Transverse colon (tissue), 4 donors: ENCODE measurements around the gene TMIGD1. TPM values are rescaled to one million over a fixed set of nuclear protein-coding genes. Genes with fewer than 3 reads are reported as not detected.

Experiments used
- DNase-seq: peaks from one replicate; pipeline ENCODE4 v3.0.0-alpha.2; 2019
- H3K27ac ChIP-seq, 4 donors: fragments of 200-600 bp; sonication (generic); 2 replicates each; pipeline ENCODE4 v1.5.1; 2016 to 2018; ENCODE audit warnings: inconsistent platforms in 4 of 4
- H3K27me3 ChIP-seq: fragments of 200-600 bp; sonication (generic); 2 replicates; pipeline ENCODE4 v1.5.1; 2017; ENCODE audit warnings: inconsistent platforms
- H3K36me3 ChIP-seq, 4 donors: fragments of 200-600 bp; sonication (generic); 2 replicates each; pipeline ENCODE4 v1.5.1; 2017 to 2019; ENCODE audit warnings: inconsistent platforms in 4 of 4
- H3K4me1 ChIP-seq, 4 donors: fragments of 200-600 bp; sonication (generic); 2 replicates each; pipeline ENCODE4 v1.5.1; 2017 to 2020; ENCODE audit warnings: inconsistent platforms in 4 of 4
- H3K4me3 ChIP-seq, 4 donors: fragments of 200-600 bp; sonication (generic); 1 replicate in 1 of 4; 2 replicates in 3 of 4; pipeline versions ENCODE4 v1.5.1 to v1.6.1; 2017 to 2019; ENCODE audit warnings: inconsistent platforms in 4 of 4
- H3K9me3 ChIP-seq, 2 donors: fragments of 200-600 bp; sonication (generic); 2 replicates each; pipeline ENCODE4 v1.5.1; 2017 to 2019; ENCODE audit warnings: inconsistent platforms in 2 of 2
- EP300 ChIP-seq: sonication (generic); formaldehyde crosslinking; IDR thresholded peaks from one replicate; pipeline ENCODE4 v1.6.1; 2017; ENCODE audit warnings: antibody characterized with exemption, low read depth
- POLR2A ChIP-seq: fragments of 450-650 bp; IDR thresholded peaks from one replicate; pipeline ENCODE4 v1.6.1; 2016; ENCODE audit warnings: antibody characterized with exemption, mild to moderate bottlenecking, moderate library complexity
- POLR2AphosphoS5 ChIP-seq, 3 donors: sonication (generic); formaldehyde crosslinking; IDR thresholded peaks; one replicate each; pipeline ENCODE4 v1.6.1; 2016; ENCODE audit warnings: antibody characterized with exemption in 3 of 3
- WGBS, 2 donors: methylation state at CpG; one replicate each; pipeline ENCODE4 v1.1.5; 2018; ENCODE audit warnings: low coverage in 1 of 2; 5-methylcytosine and 5-hydroxymethylcytosine counted together
- in situ Hi-C, 4 donors: fragments of 200-750 bp; cut with MboI; loops; one replicate each; pipeline versions ENCODE4 v1.15.0 to v1.15.1; 2017; ENCODE audit warnings: low sequenced_read_pairs in 3 of 4, low pct_ligation_motif_present in 1 of 4, low pct_unique_long_range_greater_than_20kb in 1 of 4
- intact Hi-C: fragments of 100-400 bp; cut with DNase I; formaldehyde crosslinking; loops from one replicate; pipeline ENCODE4 v1.15.1; 2023; ENCODE audit warnings: low total_unique reads
- total RNA-seq, 4 donors: library from RNA; depleted of rRNA; stranded (reverse); fragments of >200 nt; gene quantifications; one replicate each; pipeline ENCODE4 v1.1.0, GENCODE V29; 2016
- TF ChIP-seq, protein P1 (sequence below), 5 experiments: fragments of 200-600 bp in 3 of 5; fragments of 450-650 bp in 2 of 5; sonication (generic) in 3 of 5; IDR thresholded peaks; 1 replicate in 2 of 5; 2 replicates in 3 of 5; pipeline ENCODE4 v1.5.1; 2016 to 2017; ENCODE audit warnings: antibody characterized with exemption in 5 of 5, inconsistent platforms in 3 of 5, mild to moderate bottlenecking in 2 of 5, moderate library complexity in 1 of 5

Gene TMIGD1
- total RNA-seq, 4 donors from 2014 or later: 0.80 to 488 (median 131) TPM

DNA sequence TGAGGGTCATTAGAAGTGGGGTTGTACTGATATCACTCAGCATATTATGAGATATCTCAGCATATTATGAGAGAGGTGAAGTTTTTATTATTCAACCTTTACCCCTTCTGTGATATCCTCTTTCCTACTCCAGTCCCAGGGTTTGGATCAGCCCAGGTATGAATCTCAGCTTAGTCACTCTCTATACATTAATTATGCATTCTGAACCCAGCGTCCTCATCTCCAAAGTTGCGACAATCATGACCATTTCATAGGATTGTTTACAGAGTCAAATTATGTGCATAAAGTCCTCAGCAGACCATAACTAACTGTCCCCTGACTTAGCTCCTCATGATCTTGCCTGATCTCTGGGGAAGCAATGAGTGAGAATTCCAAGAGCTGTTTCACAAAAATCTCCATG, 21.6 kb downstream of the TMIGD1 start:
- intact Hi-C loops: no loop called here
- in situ Hi-C loops: no loop called here
- 45 to 59% methylated on average over 2 of the region's 2 CpGs for WGBS, 2 donors

GRCh38 chr17:30310562-30310961, 23.3 kb downstream of the TMIGD1 start:
- H3K9me3 ChIP-seq: no peaks in the 10 kb centered on the region
- peaks cover 0 to 50% (median 21%) of the 10 kb centered on the region in 4 donors for H3K4me1 ChIP-seq
- no peak overlapping the region for H3K27ac ChIP-seq
- intact Hi-C loops: no loop called here
- no peak for DNase-seq
- H3K36me3 ChIP-seq: no peaks in the 10 kb centered on the region
- TF ChIP-seq POLR2A: no peak
- no peak for TF ChIP-seq EP300
- no peak for TF ChIP-seq POLR2AphosphoS5 (IDR thresholded peaks at IDR 0.05)
- TF ChIP-seq, protein P1, sequence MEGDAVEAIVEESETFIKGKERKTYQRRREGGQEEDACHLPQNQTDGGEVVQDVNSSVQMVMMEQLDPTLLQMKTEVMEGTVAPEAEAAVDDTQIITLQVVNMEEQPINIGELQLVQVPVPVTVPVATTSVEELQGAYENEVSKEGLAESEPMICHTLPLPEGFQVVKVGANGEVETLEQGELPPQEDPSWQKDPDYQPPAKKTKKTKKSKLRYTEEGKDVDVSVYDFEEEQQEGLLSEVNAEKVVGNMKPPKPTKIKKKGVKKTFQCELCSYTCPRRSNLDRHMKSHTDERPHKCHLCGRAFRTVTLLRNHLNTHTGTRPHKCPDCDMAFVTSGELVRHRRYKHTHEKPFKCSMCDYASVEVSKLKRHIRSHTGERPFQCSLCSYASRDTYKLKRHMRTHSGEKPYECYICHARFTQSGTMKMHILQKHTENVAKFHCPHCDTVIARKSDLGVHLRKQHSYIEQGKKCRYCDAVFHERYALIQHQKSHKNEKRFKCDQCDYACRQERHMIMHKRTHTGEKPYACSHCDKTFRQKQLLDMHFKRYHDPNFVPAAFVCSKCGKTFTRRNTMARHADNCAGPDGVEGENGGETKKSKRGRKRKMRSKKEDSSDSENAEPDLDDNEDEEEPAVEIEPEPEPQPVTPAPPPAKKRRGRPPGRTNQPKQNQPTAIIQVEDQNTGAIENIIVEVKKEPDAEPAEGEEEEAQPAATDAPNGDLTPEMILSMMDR (IDR thresholded peaks at IDR 0.05): no peak
- 92 to 100% methylated on average over 2 of the region's 2 CpGs for WGBS, 2 donors
- H3K27me3 ChIP-seq: no peaks in the 10 kb centered on the region
- in situ Hi-C loops: no loop called here
- H3K4me3 ChIP-seq: no peak overlapping the region

More for the DNA sequence above, 21.6 kb downstream of the TMIGD1 start:
- TF ChIP-seq, protein P1 (IDR thresholded peaks at IDR 0.05): no peak
- no peak for TF ChIP-seq POLR2AphosphoS5 (IDR thresholded peaks at IDR 0.05)
- no peak for TF ChIP-seq EP300
- TF ChIP-seq POLR2A: no peak
- H3K4me1 ChIP-seq: peaks cover 0 to 59% (median 25%) of the 10 kb centered on the region in 4 donors
- H3K27ac ChIP-seq: peak overlapping the region in 2 of 4 donors; percentile 26 to 29
- H3K36me3 ChIP-seq: no peaks in the 10 kb centered on the region
- no peak overlapping the region for H3K4me3 ChIP-seq
- H3K9me3 ChIP-seq: no peaks in the 10 kb centered on the region
- DNase-seq: no peak
- no peaks in the 10 kb centered on the region for H3K27me3 ChIP-seq

GRCh38 chr17:30309591-30309990, 24.3 kb downstream of the TMIGD1 start:
- Histone ChIP-seq H3K27ac (peak overlapping the region in 2 of 4 donors; percentile 62 to 64), H3K4me3 (no peak overlapping the region), H3K4me1 (peaks cover 0 to 43% (median 19%) of the 10 kb centered on the region in 4 donors), H3K27me3 (no peaks in the 10 kb centered on the region), H3K36me3 (no peaks in the 10 kb centered on the region), H3K9me3 (no peaks in the 10 kb centered on the region)
- in situ Hi-C loops (no loop called here), intact Hi-C loops (no loop called here)
- 90 to 92% methylated on average over 6 of the region's 6 CpGs for WGBS, 2 donors
- TF ChIP-seq, protein P1 (IDR thresholded peaks at IDR 0.05): no peak
- TF ChIP-seq POLR2AphosphoS5 (IDR thresholded peaks at IDR 0.05) (no peak), POLR2A (no peak), EP300 (no peak)
- no peak for DNase-seq

DNA sequence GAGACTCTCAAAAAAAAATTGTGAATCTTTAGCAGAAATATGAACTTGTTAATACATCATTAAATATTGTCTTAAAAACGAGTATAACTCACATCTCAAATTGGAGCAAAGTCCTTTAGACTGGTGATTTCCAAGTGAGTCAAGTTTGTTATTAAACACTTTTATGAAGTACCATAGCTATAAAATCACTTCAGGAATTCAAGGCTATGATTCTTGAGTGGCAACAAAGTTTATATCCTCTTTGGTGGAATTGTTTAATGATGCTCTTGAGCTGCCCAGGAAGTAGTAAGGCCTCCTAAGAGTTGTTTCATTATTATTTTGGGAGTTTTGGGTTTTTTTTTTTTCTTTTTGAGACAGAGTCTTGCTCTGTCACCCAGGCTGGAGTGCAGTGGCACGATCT, 25.5 kb downstream of the TMIGD1 start:
- Histone ChIP-seq H3K9me3 (no peaks in the 10 kb centered on the region), H3K36me3 (no peaks in the 10 kb centered on the region), H3K4me1 (peaks cover 0 to 34% (median 16%) of the 10 kb centered on the region in 4 donors), H3K27ac (peak overlapping the region; percentile 39 to 66 (median 63)), H3K27me3 (no peaks in the 10 kb centered on the region), H3K4me3 (no peak overlapping the region)
- in situ Hi-C loops: no loop called here
- intact Hi-C loops: no loop called here
- TF ChIP-seq POLR2AphosphoS5 (IDR thresholded peaks at IDR 0.05) (no peak), POLR2A (no peak), EP300 (no peak)
- TF ChIP-seq, protein P1 (IDR thresholded peaks at IDR 0.05): no peak
- no peak for DNase-seq
- WGBS, 2 donors: 30 to 43% methylated on average over 1 to 2 of the region's 2 CpGs
